Suprapubic skin (tissue), 4 donors: ENCODE measurements around the gene BMP8A. TPM values are rescaled to one million over a fixed set of nuclear protein-coding genes. Genes with fewer than 3 reads are reported as not detected.
"Not testable (repeated sequence)": the region's sequence is repeated elsewhere in the genome, so short reads cannot be mapped to it uniquely, and the experiment has no call there.

Experiments
- DNase-seq, 2 donors: peaks; one replicate each; pipeline ENCODE4 v3.0.0-alpha.2; 2019; ENCODE audit warnings: low spot score in 2 of 2
- H3K27ac ChIP-seq: fragments of 200-600 bp; sonication (generic); one replicate; pipeline ENCODE4 v1.5.1; 2019
- H3K27me3 ChIP-seq: fragments of 200-600 bp; sonication (generic); one replicate; pipeline ENCODE4 v1.5.1; 2019
- H3K36me3 ChIP-seq: fragments of 200-600 bp; sonication (generic); one replicate; pipeline ENCODE4 v1.5.1; 2019
- H3K4me1 ChIP-seq: fragments of 200-600 bp; sonication (generic); one replicate; pipeline ENCODE4 v1.5.1; 2019
- H3K4me3 ChIP-seq: fragments of 200-600 bp; sonication (generic); one replicate; pipeline ENCODE4 v1.5.1; 2019; ENCODE audit warnings: mild to moderate bottlenecking
- H3K9me3 ChIP-seq: fragments of 200-600 bp; sonication (generic); one replicate; pipeline ENCODE4 v1.5.1; 2019
- EP300 ChIP-seq: sonication (generic); formaldehyde crosslinking; IDR thresholded peaks from one replicate; pipeline ENCODE4 v1.6.1; 2017; ENCODE audit warnings: antibody characterized with exemption
- POLR2A ChIP-seq, 2 donors: fragments of 450-650 bp; IDR thresholded peaks; one replicate each; pipeline ENCODE4 v1.6.1; 2017; ENCODE audit warnings: antibody characterized with exemption in 2 of 2, mild to moderate bottlenecking in 2 of 2, moderate library complexity in 2 of 2
- POLR2AphosphoS5 ChIP-seq, 3 donors: sonication (generic); formaldehyde crosslinking; IDR thresholded peaks; one replicate each; pipeline ENCODE4 v1.6.1; 2017; ENCODE audit warnings: antibody characterized with exemption in 3 of 3
- WGBS: methylation state at CpG from one replicate; pipeline ENCODE4 v1.1.5; 2018; 5-methylcytosine and 5-hydroxymethylcytosine counted together
- total RNA-seq, 4 donors: library from RNA; depleted of rRNA; stranded (reverse); fragments of >200 nt; gene quantifications; one replicate each; pipeline ENCODE4 v1.1.0, GENCODE V29; 2016
- TF ChIP-seq, protein P1 (sequence below), 2 donors: fragments of 200-600 bp in 1 of 2; fragments of 450-650 bp in 1 of 2; sonication (generic) in 1 of 2; IDR thresholded peaks; one replicate each; pipeline ENCODE4 v1.5.1; 2016 to 2019; ENCODE audit warnings: antibody characterized with exemption in 2 of 2, mild to moderate bottlenecking in 1 of 2, moderate library complexity in 1 of 2

BMP8A gene
- total RNA-seq, 4 donors from 2014 or later = 0.38 to 1.7 TPM; not detected in 2

DNA sequence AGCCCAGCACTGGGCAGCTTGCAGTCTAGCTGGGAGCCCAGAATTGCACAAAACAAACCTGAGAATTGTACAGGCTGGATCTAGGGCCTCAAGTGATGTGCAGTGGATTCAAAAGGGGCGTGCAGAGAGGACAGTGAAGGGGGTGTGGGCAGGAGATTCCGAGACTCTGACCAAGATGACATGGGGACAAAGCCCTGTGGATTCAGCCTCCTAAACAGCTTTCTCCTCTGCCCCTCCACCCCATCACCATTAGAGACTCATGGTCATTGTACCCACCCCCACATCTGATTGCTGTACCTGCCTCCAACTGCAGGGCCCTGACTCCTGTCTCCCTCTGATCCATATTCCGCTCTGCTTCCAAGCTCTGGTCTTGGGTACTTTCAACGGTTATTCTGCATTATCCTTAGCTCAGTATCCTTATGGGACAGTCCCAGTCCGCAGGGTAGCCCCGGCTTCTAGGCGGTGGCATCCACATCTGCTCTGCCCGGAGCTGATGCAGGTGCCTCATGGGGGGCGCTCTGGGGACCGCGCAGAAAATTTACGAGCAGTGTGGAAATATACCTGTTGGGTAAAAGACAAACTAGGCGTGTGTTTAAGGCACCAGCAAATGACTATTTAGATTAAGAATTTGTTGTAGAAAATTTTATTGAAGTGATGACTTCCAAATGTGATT lies 1.7 kb upstream of the BMP8A start:
- DNase-seq = no peak
- Histone ChIP-seq H3K9me3 (no peaks in the 10 kb centered on the region), H3K36me3 (peaks cover 25% of the 10 kb centered on the region), H3K27ac (no peak overlapping the region), H3K4me1 (peaks cover 15% of the 10 kb centered on the region), H3K27me3 (peaks cover 28% of the 10 kb centered on the region), H3K4me3 (no peak overlapping the region)
- WGBS = 68% methylated on average over 13 of the region's 13 CpGs
- TF ChIP-seq, protein P1, sequence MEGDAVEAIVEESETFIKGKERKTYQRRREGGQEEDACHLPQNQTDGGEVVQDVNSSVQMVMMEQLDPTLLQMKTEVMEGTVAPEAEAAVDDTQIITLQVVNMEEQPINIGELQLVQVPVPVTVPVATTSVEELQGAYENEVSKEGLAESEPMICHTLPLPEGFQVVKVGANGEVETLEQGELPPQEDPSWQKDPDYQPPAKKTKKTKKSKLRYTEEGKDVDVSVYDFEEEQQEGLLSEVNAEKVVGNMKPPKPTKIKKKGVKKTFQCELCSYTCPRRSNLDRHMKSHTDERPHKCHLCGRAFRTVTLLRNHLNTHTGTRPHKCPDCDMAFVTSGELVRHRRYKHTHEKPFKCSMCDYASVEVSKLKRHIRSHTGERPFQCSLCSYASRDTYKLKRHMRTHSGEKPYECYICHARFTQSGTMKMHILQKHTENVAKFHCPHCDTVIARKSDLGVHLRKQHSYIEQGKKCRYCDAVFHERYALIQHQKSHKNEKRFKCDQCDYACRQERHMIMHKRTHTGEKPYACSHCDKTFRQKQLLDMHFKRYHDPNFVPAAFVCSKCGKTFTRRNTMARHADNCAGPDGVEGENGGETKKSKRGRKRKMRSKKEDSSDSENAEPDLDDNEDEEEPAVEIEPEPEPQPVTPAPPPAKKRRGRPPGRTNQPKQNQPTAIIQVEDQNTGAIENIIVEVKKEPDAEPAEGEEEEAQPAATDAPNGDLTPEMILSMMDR (IDR thresholded peaks at IDR 0.05) = no peak
- TF ChIP-seq POLR2AphosphoS5 (IDR thresholded peaks at IDR 0.05) (no peak), EP300 (no peak), POLR2A (IDR thresholded peaks at IDR 0.05) (no peak)

DNA sequence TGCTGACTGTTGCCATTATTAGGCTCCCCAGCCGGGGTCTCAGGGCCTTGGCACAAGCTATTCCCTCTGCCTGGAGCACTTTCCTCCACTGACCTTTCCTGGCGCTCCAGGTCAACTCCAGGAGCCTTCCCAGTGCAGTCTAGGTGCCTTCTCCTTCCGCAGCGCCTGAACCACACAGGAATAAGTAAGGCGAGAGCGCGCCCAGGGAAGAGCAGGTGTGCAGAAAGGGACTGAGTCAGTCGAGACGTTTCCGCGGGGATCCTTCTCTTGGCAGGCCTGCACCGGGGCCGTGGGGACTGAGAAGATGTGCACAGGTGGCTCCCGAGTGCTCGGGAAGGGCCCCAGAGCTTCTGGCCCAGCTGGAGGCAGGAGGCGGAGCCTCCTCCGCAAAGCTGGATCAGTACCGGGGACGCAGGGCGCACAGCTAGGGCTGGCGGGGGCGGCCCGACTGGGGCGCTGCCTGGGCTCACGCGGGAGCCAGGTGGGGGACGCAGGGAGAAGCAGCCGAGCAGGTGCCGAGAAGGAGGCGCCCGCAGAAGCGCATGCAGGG lies 765 bp upstream of the BMP8A start:
- peaks cover 15% of the 10 kb centered on the region for H3K36me3 ChIP-seq
- no peaks in the 10 kb centered on the region for H3K9me3 ChIP-seq
- H3K27me3 ChIP-seq = peaks cover 28% of the 10 kb centered on the region
- TF ChIP-seq, protein P1 (IDR thresholded peaks at IDR 0.05) = no peak
- TF ChIP-seq POLR2AphosphoS5 (IDR thresholded peaks at IDR 0.05) = no peak
- no peak for TF ChIP-seq EP300
- TF ChIP-seq POLR2A (IDR thresholded peaks at IDR 0.05) = no peak
- H3K27ac ChIP-seq = no peak overlapping the region
- DNase-seq = no peak
- WGBS = 39% methylated on average over 13 of the region's 32 CpGs
- H3K4me3 ChIP-seq = peak overlapping the region; percentile 49
- peaks cover 15% of the 10 kb centered on the region for H3K4me1 ChIP-seq

DNA sequence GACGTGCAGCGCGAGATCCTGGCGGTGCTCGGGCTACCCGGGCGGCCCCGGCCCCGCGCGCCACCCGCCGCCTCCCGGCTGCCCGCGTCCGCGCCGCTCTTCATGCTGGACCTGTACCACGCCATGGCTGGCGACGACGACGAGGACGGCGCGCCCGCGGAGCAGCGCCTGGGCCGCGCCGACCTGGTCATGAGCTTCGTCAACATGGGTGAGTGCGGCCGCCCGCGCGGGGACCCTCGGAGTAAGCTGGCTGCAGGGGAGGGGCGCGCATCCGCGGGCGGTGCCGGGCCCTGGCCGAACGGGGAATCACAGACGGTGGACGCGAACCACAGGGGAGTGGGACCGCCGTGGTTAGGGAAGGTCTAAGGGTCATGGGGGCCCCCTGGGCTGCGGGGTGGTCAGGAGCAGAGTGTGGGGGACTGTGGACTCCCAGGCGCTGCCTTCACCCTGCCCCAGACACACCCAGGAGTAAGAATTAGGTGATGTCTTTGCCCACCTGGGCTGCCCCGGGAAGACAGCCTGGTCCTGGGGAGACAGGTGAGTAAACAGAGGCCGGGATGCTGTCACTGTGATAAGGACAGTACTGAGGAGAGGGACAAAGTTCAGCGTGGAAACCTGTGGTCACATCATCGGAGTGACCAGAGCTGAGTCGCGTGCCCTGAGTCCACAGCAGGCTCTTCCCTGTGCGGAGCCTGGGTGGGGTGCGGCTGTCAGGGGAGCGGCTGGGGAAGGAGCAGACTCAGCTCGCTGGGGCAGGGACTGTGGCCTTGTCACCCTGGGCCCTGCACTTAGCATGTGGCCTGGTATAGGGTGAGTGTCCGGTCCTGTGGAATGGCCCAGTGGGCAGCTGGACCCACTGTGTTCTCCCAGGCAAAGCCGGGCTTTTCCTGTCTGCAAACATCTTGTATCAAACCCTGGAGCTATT lies 944 bp downstream of the BMP8A start:
- H3K4me1 ChIP-seq = peaks cover 15% of the 10 kb centered on the region
- 63% methylated on average over 13 of the region's 67 CpGs for WGBS
- not testable (repeated sequence) for H3K27ac ChIP-seq, H3K9me3 ChIP-seq, DNase-seq, H3K36me3 ChIP-seq
- H3K4me3 ChIP-seq = peak overlapping the region; percentile 49
- H3K27me3 ChIP-seq = peaks cover 29% of the 10 kb centered on the region

DNA sequence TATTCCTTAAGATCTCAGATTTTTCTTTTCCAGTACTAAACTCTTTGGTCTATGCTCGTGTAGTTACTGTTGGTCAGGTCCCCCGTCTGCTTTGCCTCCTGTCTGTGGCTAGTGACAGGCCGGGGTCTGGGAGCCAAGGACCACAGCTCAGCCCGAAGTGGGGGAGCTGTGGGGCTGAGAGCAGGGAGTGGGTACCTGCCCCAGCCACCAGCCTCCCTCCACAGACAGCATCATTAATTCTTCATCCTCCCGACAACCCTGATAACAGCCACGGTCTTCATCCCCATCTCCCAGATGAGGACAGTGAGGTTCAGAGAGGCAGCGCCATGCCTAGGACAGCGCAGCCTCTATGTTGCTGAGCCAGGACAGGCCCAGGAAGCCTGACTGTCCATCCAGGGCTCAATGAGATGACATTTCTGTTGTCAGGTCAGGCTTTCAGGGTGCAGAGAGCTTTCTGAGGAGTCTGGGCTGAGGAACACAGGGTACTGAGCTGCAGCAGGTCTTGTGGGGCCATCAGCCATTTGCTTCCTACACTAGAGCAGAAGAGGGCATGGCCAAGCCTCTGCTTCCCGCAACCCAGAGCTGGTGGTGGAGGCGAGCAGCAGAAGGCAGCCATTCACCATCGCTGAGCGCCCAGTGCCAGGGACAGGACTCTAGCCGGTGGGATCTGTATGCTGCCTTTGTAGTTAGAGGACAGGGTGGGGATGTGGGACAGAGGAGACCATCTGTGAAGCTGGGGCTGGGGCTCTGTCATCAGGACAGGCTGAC lies 1.8 kb downstream of the BMP8A start:
- Histone ChIP-seq H3K27me3 (peaks cover 31% of the 10 kb centered on the region), H3K4me1 (peaks cover 15% of the 10 kb centered on the region)
- H3K36me3 ChIP-seq, DNase-seq, H3K4me3 ChIP-seq, H3K27ac ChIP-seq, H3K9me3 ChIP-seq: not testable (repeated sequence)
- WGBS = 96% methylated on average over 8 of the region's 13 CpGs

DNA sequence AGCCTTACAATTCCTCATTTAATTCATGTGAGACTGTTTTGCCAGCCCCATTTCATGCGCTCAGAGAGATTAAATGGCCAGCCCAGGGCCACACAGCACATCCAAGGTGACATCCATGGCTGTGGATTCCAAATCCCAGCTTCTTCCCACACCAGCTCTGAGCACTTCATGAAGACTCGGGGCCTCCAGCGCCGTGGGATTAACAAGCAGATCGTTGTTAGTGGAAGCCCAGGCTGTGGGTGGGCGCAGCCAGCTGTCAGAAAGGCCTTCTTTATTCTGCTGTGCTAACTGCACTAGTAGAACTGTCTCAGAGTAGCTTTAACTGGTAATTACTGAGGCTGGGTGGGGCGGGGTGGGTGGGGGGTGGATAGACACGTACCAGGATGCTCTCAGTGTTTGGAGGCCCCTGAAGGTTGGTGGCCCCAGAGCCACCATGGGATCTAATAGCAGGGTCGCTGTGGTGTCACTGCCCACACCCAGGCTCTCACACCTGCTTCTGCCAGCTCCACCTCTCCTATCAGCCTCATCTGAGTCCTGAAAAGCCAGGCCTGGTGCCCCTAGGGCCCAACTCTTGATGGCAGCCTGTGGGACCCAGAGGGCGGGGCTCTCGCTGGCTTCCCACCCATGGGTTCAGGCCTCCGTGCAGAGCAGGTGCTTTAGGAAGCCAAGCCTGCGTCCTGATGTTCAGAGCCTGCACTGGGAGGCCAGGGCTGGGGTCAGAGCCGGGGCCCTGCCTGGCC lies 3.4 kb downstream of the BMP8A start:
- no peak for TF ChIP-seq POLR2AphosphoS5 (IDR thresholded peaks at IDR 0.05)
- TF ChIP-seq POLR2A (IDR thresholded peaks at IDR 0.05) = no peak
- TF ChIP-seq EP300 = no peak
- TF ChIP-seq, protein P1 (IDR thresholded peaks at IDR 0.05) = no peak
- 79% methylated on average over 11 of the region's 14 CpGs for WGBS
- H3K27me3 ChIP-seq = peaks cover 31% of the 10 kb centered on the region

DNA sequence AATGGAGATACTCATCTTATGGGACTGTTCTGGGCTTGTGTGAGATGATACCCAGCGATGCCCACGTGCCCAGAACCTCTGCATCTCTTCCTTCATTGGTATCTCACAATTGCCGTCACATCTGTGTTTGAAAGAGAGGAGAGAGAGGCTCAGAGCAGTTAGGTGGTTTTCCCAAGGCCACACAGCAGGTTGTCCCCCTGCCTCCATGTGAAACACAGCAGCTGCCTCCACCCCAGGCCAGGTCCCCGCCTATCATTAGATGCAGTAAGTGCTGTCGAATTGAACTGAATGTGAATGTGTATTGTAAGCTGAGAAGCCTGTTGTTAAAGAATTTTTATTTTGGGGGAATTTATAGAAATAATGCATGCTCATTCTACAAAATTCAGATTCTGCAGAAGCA lies 5.1 kb downstream of the BMP8A start:
- 92% methylated on average over 5 of the region's 5 CpGs for WGBS
- H3K4me3 ChIP-seq, DNase-seq, H3K27ac ChIP-seq, H3K36me3 ChIP-seq, H3K4me1 ChIP-seq, H3K9me3 ChIP-seq: not testable (repeated sequence)
- peaks cover 23% of the 10 kb centered on the region for H3K27me3 ChIP-seq

More for the DNA sequence above, 3.4 kb downstream of the BMP8A start:
- Histone ChIP-seq H3K36me3 (no peaks in the 10 kb centered on the region), H3K4me3 (no peak overlapping the region), H3K9me3 (no peaks in the 10 kb centered on the region), H3K4me1 (peaks cover 15% of the 10 kb centered on the region), H3K27ac (no peak overlapping the region)
- DNase-seq = no peak
